ENCODE results near the gene F12.

Gene F12

GRCh38 chr5:177447611-177448243 lies 38.4 kb upstream of the F12 start:
- in situ Hi-C loops (cut with MboI; ENCODE audit: low pct_unique_long_range_greater_than_20kb, low sequenced_read_pairs), result no loop called here
- peak; percentile 48 for DNase-seq

- in situ Hi-C loops (cut with MboI; ENCODE audit: low pct_unique_long_range_greater_than_20kb, low sequenced_read_pairs), result no loop called here
- peak; percentile 41 for DNase-seq
Observed at GRCh38 chr5:177447066-177447610, 37.8 kb upstream of the F12 start.

DNA sequence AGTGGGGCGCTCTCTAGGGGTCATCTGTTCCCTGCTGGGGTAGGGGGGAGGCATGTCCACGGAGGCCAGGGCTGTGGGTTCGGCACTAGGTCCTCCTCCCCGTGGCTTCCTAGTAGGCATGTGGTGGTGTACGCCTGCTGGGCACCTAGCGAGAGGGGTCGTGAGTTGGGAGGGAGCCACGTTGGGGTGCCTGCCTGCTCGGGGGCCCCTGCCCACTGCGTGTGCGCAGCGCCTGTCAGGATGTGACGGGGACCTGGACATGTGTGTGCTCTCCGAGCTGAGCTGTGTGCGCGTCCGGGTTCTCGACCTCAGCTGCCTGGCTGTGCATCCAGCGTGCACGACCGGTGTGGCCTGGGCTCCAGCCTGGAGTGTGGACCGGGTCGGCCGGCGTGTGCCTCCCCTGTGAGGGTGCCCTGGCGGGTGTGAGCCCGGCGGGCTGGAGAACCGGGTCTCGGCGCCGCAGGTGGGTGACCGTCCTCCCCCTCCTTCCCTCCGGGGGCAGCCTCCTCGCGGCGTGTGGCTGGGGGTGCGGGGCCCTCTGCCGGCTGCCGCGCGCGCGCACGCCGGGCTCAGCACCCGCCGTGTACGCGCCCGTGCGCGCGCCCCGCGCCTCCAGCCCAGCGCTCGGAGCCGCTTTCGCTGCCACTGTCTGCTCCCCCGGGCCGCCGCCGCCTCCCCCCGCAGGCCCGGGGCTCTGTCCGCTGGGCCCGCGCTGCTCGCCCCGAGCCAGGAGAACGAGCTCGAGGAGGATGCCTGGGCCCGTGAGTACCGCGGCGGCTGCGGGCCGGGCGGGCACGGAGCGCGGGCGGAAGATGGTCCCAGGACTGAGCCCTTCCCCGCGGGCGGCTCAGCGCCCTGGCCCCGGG lies 37.1 kb upstream of the F12 start, which contains the start of gene PRR7:
Gene PRR7 (plus strand): TSS at position 615 of the 866 bp plus-strand sequence. CDS start 8,254 bp downstream, outside the sequence.
- peak; percentile 75 for DNase-seq
- in situ Hi-C loops (cut with MboI; ENCODE audit: low pct_unique_long_range_greater_than_20kb, low sequenced_read_pairs), result no loop called here

GRCh38 chr5:177445917-177446199 lies 36.5 kb upstream of the F12 start:
- in situ Hi-C loops (cut with MboI; ENCODE audit: low pct_unique_long_range_greater_than_20kb, low sequenced_read_pairs), result no loop called here
- DNase-seq, result no peak

DNA sequence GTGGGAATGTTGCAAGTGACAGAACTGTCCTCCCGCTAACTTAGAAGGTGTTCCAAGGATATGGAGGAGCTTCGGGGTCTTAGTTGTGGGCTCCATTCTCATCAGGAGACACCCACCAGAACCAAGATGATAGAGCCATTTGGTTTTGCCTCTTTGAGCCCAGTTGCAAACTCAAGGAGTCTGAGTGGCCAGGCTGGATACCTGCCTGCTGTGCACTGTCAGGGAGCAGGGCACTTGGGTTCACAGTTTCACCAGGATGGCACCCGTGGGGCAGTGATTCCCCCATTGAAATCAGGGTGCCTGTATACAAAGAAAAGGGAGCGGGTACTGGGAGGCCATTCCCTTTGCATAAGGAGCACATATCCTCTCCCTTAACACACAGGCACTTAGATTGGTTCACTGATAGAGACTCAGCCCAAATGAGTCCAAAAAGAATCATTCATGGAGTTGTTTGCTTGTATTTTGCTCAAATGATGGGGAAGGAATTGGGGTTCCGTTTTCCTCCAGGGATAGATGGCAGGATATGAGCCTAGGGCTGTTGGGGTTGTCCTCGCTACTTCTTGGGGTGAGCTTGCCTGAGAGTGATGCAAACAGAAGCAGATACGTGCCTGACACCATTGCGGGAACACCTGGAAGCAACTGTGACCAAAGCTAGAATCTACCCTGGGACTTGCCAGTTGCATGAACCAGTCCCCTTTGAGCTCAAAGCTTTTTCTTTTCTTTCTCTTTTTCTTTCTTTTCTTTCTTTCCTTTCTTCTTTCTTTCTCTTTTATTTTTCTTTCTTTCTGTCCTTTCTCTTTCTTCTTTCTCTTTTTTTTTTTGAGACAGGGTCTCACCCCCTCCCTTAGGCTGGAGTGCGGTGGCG lies 35.9 kb upstream of the F12 start:
- peak; percentile 37 for DNase-seq
- in situ Hi-C loops (cut with MboI; ENCODE audit: low pct_unique_long_range_greater_than_20kb, low sequenced_read_pairs), result no loop called here

DNA sequence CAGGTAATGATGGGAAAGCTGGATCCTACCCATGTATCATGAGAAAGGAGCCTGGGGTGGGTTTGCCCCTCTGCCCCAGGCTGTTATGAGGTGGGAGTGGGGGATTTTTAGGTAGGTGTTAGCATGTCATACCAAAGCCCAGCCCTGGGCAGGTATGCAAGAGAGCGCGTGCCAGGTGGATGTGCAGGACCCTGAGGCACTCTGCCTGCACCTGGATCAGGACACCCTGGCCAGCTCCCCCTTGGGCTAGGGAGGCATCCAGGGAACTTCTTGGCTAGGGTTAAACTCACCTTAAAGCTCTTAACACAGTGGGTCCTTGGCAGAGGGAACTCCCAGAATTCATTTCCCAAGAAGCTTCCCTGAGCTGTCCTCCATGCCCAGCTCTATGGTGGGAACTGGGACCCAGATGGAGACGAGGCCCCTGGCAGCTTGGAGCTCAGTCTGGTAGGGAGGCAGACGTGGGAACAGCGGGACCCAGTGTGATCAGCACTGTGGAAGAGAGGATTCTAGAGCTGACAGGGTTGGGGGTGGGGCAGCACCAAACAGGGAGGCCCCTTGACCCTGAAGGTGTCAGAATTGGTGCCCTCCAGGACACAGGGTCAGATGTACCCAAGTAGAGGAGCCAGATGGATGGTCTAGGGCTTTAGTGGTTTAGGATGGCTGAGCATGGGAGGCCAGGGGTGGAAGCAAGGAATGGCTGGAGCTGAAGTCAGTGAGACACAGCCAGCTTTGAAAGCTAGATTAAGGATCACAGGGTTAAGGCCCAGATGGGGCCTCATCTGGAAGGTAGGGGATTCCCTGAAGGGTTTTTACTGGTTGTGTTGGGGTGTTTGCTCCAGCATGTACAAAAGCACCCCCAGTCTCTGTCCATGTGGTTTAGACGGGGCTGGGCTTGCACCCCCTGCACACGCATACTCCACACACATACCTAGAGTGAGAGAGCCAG lies 35.0 kb upstream of the F12 start:
- in situ Hi-C loops (cut with MboI; ENCODE audit: low pct_unique_long_range_greater_than_20kb, low sequenced_read_pairs), result no loop called here
- DNase-seq, result peak; percentile 28

DNA sequence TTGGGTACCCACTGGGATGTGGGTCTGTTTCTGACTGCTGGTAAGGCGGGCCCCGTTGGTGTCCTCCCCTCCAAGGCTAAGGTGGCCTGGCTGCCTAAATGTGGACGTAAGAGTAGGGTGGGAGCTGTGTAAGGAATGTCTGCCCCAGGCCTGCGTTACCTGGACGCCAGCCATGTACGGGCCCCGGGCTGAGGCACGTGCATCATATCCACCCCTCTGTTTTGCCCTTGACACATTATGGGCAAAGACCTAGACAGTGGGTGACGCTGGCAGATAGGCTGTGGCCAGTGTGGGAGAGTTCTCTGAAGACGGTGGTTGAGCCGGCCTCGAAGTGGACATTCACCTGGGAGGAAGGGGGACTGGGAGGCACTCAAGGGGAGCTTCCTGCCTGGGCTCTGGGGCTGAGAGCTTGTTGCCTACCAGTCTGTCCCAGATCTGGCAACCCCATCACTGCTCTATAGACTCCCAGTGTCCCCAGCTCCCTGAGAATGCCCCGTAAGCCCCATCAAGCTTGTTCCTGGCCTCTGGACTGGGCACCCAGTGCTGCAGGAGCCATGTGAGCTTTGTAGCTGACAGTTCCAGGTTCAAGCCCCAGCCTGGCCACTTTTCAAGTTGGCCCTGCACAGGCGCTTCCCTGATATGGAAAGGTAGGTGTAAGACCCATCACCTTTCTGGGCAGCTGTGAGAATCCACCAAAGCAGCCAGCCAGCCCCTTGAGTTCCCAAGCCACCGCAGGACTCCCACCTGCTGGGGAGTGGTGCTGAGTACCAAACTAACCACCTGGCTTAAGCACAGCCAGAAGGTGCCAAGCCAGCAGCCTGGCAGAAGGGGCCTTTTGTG lies 34.0 kb upstream of the F12 start:
- no peak for DNase-seq
- in situ Hi-C loops (cut with MboI; ENCODE audit: low pct_unique_long_range_greater_than_20kb, low sequenced_read_pairs), result no loop called here

GRCh38 chr5:177442066-177442826 lies 32.9 kb upstream of the F12 start:
- in situ Hi-C loops (cut with MboI; ENCODE audit: low pct_unique_long_range_greater_than_20kb, low sequenced_read_pairs), result no loop called here
- DNase-seq, result no peak

DNA sequence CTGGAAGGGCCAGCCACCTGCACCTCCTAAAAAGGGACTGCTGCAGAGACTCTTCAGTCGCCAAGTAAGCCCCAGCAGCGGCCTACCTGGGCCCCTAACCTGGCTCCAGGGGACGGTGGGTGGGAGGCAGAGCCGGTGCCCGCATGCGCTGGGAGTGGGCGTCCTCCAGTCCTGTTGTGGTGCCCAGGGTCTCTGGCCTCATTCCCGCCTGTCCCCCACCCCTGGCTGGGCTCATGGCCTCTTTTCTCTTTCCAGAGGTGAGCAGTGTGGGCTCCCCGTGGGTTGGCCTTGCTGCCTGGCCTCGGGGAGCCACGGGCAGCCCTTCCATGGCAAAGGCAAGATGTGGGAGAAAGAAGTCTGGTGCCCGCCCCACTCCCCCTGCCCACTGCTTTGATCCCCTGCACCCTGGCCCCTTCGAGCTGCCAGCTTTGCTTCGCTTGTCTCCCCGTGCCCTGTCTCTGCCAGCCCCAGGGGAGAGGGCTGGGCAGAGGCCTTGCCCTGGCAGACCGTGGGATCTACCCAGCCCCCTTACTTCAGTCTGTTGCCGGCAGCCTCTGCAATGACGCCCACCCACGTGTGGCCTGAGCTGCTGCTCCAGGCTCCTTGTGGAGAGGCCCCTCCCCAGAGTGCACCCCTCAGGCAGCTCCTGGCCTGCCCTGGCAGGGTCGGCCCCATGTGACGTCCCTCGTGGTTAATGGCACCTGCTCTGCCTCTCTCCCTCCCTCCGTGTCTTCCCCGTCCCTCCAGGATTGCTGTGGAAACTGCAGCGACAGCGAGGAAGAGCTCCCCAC lies 31.8 kb upstream of the F12 start:
- in situ Hi-C loops (cut with MboI; ENCODE audit: low pct_unique_long_range_greater_than_20kb, low sequenced_read_pairs), result no loop called here
- DNase-seq, result no peak

DNA sequence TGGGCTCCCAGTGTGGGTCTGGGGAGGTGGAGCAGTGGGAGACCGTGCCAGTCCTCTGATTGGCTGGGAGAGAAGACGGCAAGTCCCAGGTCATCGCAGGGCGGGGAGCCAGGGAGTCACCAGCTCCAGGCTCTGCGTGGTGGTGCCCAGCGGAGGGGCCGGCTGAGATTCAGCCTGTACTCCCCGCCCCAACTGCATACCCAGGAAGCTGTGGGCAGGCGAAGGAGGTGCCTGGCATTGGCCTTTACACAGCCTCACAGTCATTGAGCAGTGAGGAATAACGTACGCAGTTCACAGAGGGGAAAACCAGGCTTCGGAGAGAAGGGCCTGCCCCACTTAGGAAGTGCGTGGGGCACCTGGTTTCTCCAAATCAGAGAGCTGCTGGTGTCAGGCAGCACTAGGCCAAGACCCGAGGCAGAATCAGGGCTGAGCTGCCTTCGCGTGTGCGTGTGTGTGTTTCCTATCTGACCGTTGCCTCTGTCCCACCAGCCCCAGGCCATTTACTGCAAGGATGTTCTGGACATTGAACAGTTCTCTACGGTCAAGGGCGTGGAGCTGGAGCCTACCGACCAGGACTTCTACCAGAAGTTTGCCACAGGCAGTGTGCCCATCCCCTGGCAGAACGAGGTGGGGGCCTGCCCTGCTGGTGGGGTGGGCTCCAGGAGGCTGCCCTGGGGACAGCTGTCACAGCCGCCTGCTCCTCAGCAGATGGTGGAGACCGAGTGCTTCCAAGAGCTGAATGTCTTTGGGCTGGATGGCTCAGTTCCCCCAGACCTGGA lies 31.0 kb upstream of the F12 start:
- in situ Hi-C loops (cut with MboI; ENCODE audit: low pct_unique_long_range_greater_than_20kb, low sequenced_read_pairs), result no loop called here
- no peak for DNase-seq

DNA sequence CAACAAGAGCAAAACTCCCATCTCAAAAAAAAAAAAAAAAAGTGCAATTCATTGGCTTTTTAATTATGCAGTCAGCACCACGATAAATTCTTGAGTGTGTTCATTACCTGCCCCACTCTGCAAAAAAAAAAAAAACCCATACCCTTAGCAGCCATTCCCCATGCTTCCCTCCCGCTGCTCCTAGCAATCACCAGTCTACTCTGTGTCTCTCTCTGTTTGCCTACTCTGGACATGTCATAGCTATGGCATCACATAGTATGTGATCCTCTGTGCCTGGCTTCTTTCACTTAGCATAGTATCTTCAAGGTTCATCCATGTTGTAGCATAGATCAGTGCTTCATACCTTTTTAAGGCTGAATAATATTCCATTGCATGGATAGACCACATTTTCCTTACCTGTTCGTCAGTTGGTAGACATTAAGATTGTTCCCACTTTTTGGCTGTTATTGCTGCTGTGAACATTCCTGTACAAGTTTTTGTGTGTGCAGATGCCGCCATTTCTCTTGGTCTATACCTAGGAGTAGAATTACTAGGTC lies 30.2 kb upstream of the F12 start:
- in situ Hi-C loops (cut with MboI; ENCODE audit: low pct_unique_long_range_greater_than_20kb, low sequenced_read_pairs), result no loop called here
- DNase-seq, result no peak

DNA sequence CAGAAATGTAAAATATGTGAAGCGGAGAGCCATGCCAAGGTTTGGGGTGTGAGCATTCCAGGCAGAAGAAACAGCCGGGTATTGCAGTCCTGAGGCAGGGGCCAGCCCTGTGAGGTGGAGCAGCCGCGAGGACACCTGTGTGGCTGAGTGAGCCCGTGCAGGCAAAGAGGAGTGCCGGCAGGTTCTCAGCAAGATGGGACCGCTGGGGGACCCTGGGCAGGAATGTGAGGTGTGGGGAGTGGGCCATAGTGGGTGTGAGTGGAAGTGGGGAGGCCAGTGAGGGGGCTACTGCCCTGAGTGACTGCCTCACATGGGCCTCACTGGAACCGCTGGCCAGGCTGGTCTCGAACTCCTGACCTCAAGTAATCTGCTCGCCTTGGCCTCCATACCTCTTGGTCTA lies 29.1 kb upstream of the F12 start:
- no peak for DNase-seq
- in situ Hi-C loops (cut with MboI; ENCODE audit: low pct_unique_long_range_greater_than_20kb, low sequenced_read_pairs), result no loop called here

- no peak for DNase-seq
- in situ Hi-C loops (cut with MboI; ENCODE audit: low pct_unique_long_range_greater_than_20kb, low sequenced_read_pairs), result no loop called here
Observed at GRCh38 chr5:177437623-177438022, 28.3 kb upstream of the F12 start.

DNA sequence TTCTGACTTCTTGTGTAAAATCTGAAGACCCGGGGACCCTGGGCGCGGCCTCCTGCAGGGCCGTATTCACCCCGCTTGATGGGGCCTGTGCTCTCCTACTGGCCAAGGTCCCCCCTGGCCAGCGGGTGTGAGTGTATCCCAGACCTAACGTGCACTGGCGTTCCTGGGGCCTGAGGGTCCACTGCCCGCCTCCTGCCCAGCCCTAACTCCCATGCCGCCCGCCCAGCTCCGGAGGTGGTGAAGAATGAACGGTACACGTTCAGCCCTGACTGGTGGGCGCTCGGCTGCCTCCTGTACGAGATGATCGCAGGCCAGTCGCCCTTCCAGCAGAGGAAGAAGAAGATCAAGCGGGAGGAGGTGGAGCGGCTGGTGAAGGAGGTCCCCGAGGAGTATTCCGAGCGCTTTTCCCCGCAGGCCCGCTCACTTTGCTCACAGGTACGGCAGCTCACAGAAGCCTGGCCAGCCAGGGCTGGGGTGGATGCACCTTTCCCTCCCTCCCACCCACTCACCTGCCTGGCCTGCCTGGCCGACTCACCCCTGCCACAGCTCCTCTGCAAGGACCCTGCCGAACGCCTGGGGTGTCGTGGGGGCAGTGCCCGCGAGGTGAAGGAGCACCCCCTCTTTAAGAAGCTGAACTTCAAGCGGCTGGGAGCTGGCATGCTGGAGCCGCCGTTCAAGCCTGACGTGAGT lies 26.6 kb upstream of the F12 start:
- in situ Hi-C loops (cut with MboI; ENCODE audit: low pct_unique_long_range_greater_than_20kb, low sequenced_read_pairs), result no loop called here
- DNase-seq, result no peak

All from KBM-7 (cell line).